Ishikawa (cell line): Measurements from ENCODE around the gene OR51B2.

Source experiments
- CEBPB ChIP-seq: IDR thresholded peaks from 2 replicates; pipeline ENCODE4 v1.6.1; 2012
- CREB1 ChIP-seq: IDR thresholded peaks from 2 replicates; pipeline ENCODE4 v1.6.1; 2012; ENCODE audit warnings: low read depth
- EGR1 ChIP-seq: IDR thresholded peaks from 2 replicates; pipeline ENCODE4 v1.6.1; 2012
- EP300 ChIP-seq: IDR thresholded peaks from 2 replicates; pipeline ENCODE4 v1.6.1; 2012; ENCODE audit warnings: borderline replicate concordance
- FOXM1 ChIP-seq: IDR thresholded peaks from 2 replicates; pipeline ENCODE4 v1.6.1; 2012; ENCODE audit warnings: low read depth, borderline replicate concordance
- MAX ChIP-seq: IDR thresholded peaks from 2 replicates; pipeline ENCODE4 v1.6.1; 2012
- NFIC ChIP-seq: IDR thresholded peaks from 2 replicates; pipeline ENCODE4 v1.6.1; 2012
- RAD21 ChIP-seq: IDR thresholded peaks from 2 replicates; pipeline ENCODE4 v1.6.1; 2012; ENCODE audit warnings: low read depth
- REST ChIP-seq: IDR thresholded peaks from 2 replicates; pipeline ENCODE4 v1.6.1; 2012; ENCODE audit warnings: low read depth, mild to moderate bottlenecking
- TAF1 ChIP-seq: IDR thresholded peaks from 2 replicates; pipeline ENCODE4 v1.6.1; 2012; ENCODE audit warnings: low read depth, mild to moderate bottlenecking
- TCF12 ChIP-seq: IDR thresholded peaks from 2 replicates; pipeline ENCODE4 v1.6.1; 2012; ENCODE audit warnings: low read depth
- TEAD4 ChIP-seq: IDR thresholded peaks from 2 replicates; pipeline ENCODE4 v1.6.1; 2012
- USF1 ChIP-seq: IDR thresholded peaks from 2 replicates; pipeline ENCODE4 v1.6.1; 2012
- YY1 ChIP-seq: IDR thresholded peaks from 2 replicates; pipeline ENCODE4 v1.6.1; 2012; ENCODE audit warnings: low read depth
- ZBTB7A ChIP-seq: IDR thresholded peaks from 2 replicates; pipeline ENCODE4 v1.6.1; 2012; ENCODE audit warnings: low read depth

OR51B2 gene

GRCh38 chr11:5291207-5291838 is 32.8 kb downstream of the OR51B2 start:
- TF ChIP-seq RAD21 (peak; percentile 53), ZBTB7A (no peak), EGR1 (no peak), USF1 (no peak), TAF1 (no peak), CREB1 (no peak), EP300 (no peak), MAX (no peak), CEBPB (no peak), NFIC (no peak), TCF12 (no peak), REST (no peak), FOXM1 (no peak), TEAD4 (no peak), YY1 (peak; percentile 55; the same call in 1 of the 2 replicates)

GRCh38 chr11:5290106-5290505 is 34.0 kb downstream of the OR51B2 start:
- TF ChIP-seq CREB1 (no peak), CEBPB (no peak), RAD21 (no peak), USF1 (no peak), NFIC (no peak), REST (no peak), MAX (no peak), TEAD4 (no peak), YY1 (no peak), TCF12 (no peak), FOXM1 (no peak), ZBTB7A (no peak), EP300 (no peak), TAF1 (no peak), EGR1 (no peak)

GRCh38 chr11:5289696-5290095 is 34.4 kb downstream of the OR51B2 start:
- no peak for TF ChIP-seq TCF12
- TF ChIP-seq NFIC, result no peak
- no peak for TF ChIP-seq FOXM1
- TF ChIP-seq YY1, result no peak
- no peak for TF ChIP-seq RAD21
- no peak for TF ChIP-seq EGR1

- TF ChIP-seq RAD21, result no peak
- no peak for TF ChIP-seq EGR1
- TF ChIP-seq CEBPB, result no peak
- TF ChIP-seq CREB1, result no peak
- TF ChIP-seq REST, result no peak
- no peak for TF ChIP-seq FOXM1
- no peak for TF ChIP-seq YY1
- no peak for TF ChIP-seq EP300
- no peak for TF ChIP-seq TAF1
- no peak for TF ChIP-seq TEAD4
- TF ChIP-seq USF1, result no peak
- TF ChIP-seq NFIC, result no peak
- TF ChIP-seq MAX, result no peak
- TF ChIP-seq ZBTB7A, result no peak
- TF ChIP-seq TCF12, result no peak
Observed at GRCh38 chr11:5288906-5289550, 35.1 kb downstream of the OR51B2 start.
